ENCODE measurements around the gene GMPS.

GRCh38 chr3:155876037-155876436 is 5.6 kb downstream of the GMPS start:
- TF ChIP-seq EZH2phosphoT487 (IDR thresholded peaks at IDR 0.05; ENCODE audit: borderline replicate concordance, low read length) (no peak), EZH2 (IDR thresholded peaks at IDR 0.05; ENCODE audit: low read length, unreplicated experiment) (no peak)

All from PC-3 (cell line).